GM13976 (cell line): ENCODE measurements around the gene COL20A1.

ENCODE experiments used
- DNase-seq: peaks from one replicate; pipeline ENCODE4 v3.0.0; 2012; ENCODE audit warnings: low spot score
- in situ Hi-C: fragments of 300-500 bp; cut with MboI; formaldehyde crosslinking; loops from one replicate; pipeline ENCODE4 v1.12.0; 2022; ENCODE audit warnings: low sequenced_read_pairs, mixed read lengths, inconsistent platforms; ENCODE audit not compliant: unreplicated experiment
- TF ChIP-seq, protein P1 (sequence below): IDR thresholded peaks from 2 replicates; pipeline ENCODE4 v1.5.1; 2012; ENCODE audit warnings: borderline replicate concordance, mild to moderate bottlenecking; ENCODE audit not compliant: insufficient read depth; ENCODE audit errors: extremely low read depth, missing control alignments, control extremely low read depth

The COL20A1 gene

DNA sequence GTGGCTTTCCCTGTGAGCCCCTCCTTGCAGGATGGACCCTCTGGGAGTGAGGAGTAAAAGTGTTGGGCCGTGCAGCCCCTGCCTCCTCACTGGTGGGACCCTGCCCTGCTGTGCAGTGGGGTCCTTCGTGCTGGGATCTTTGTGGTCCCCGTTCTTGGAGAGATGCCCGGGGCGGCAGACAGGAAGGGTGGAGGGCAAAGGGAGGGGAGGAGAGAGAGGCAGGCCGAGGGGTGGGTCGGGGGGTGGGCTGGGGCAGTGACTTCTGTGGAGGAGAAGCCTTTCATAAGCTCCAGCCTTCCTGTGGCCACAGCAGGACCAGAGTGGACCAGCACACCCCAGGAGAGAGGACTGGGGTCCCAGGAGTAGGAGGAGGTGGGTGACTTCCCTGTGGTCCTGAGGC is at the start of gene COL20A1:
COL20A1 (plus strand) TSS at position 283 of the 400 bp plus-strand sequence. CDS start 1,922 bp downstream, outside the sequence.
- no peak for DNase-seq
- in situ Hi-C loops = no loop called here
- TF ChIP-seq, protein P1, sequence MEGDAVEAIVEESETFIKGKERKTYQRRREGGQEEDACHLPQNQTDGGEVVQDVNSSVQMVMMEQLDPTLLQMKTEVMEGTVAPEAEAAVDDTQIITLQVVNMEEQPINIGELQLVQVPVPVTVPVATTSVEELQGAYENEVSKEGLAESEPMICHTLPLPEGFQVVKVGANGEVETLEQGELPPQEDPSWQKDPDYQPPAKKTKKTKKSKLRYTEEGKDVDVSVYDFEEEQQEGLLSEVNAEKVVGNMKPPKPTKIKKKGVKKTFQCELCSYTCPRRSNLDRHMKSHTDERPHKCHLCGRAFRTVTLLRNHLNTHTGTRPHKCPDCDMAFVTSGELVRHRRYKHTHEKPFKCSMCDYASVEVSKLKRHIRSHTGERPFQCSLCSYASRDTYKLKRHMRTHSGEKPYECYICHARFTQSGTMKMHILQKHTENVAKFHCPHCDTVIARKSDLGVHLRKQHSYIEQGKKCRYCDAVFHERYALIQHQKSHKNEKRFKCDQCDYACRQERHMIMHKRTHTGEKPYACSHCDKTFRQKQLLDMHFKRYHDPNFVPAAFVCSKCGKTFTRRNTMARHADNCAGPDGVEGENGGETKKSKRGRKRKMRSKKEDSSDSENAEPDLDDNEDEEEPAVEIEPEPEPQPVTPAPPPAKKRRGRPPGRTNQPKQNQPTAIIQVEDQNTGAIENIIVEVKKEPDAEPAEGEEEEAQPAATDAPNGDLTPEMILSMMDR = no peak

- TF ChIP-seq, protein P1 = no peak
- in situ Hi-C loops = no loop called here
- no peak for DNase-seq
Measured at GRCh38 chr20:63243604-63244247, 49.3 kb upstream of the COL20A1 start.

DNA sequence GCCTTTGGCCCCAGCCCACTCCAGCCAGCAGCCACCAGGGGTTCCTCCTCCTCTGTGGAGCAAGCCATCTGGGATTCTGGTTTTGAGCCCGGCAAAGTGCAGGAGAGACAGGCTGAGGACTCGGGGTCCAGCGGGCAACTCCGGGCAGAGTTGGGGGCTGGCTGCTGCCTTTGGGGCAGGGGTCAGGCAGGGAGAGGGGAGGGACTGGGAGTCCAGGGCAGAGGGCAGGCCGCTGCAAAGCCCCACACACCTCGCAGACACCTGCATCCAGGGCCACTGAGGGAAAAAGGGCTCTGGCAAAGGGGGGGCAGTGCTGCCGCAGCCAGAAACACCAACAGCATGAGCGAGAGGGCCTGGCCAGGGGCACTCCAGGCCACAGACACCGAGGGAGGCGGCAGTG is 48.5 kb upstream of the COL20A1 start:
- DNase-seq = no peak
- in situ Hi-C loops = no loop called here
- TF ChIP-seq, protein P1 = no peak

DNA sequence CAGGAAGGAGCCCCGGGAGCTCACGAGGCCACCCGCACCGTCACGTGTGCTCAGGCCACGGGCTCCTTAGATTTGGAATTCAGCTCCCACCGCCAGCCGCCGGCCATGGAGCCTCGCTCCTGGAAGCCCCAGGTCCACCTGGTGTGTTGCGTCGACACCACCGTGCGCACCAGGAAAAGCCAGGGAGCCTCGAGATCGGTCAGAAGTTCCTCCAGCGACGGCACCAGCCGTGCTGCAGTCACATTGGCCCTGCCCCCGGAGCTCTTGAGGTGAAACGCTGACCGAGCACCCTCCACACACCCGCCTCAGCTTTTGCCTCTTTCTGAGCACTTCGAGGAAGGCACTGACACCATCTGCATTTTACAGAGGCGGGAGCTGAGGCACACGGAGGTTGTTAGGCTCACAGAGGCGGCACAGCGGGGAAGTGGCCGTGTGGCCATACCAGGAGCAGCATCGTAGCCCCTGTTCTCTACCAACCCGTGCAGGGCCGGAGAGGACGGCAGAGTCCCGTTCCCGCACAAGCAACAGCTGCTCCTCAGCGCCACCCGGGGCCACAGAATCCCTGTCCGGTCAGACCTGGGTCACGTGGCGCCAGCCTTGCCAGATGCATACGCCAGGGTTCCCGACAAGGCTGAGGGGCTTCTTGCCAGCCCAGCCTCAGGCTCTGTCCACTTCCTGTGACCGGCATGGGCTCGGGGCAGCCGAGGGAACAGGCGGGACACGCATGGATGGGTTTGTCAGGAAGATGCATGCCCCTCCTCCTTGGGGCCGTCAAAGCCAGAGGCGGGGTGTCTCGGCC is 46.3 kb upstream of the COL20A1 start:
- in situ Hi-C loops = no loop called here
- TF ChIP-seq, protein P1 = no peak
- DNase-seq = no peak

- TF ChIP-seq, protein P1 = no peak
- in situ Hi-C loops = no loop called here
- DNase-seq = no peak
Measured at GRCh38 chr20:63247671-63248228, 45.2 kb upstream of the COL20A1 start.

GRCh38 chr20:63248835-63249591 is 44.0 kb upstream of the COL20A1 start:
- in situ Hi-C loops = no loop called here

More at GRCh38 chr20:63248835-63249591, 44.0 kb upstream of the COL20A1 start:
- TF ChIP-seq, protein P1 = no peak
- no peak for DNase-seq
